ENCODE data around the gene KCNB1.

KCNB1 gene

GRCh38 chr20:49482621-49483017 is at the start of gene KCNB1:
KCNB1 (minus strand) TSS chr20:49482668; CDS start chr20:49482480, 188 bp downstream.
- peak; percentile 89 for DNase-seq (ENCODE audit: low read depth, low spot score)

DNA sequence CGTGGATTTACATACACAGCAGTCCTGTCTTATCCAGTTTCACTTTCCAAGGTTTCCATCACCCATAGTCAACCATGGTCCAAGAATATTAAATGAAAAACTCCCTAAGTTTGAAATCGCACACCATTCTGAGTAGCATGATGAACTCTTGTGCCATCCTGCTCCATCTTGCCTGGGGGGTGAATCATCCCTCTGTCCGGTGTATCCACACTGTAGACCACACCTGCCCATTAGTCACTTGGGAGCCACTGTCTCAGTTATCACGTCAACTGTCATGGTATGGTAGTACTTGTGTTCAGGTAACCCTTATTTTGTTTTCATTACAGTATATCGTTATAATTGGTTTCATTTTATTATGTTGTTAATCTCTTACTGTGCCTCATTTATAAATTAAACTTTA is 47.0 kb upstream of the KCNB1 start:
- no peak for DNase-seq (ENCODE audit: low read depth, low spot score)

DNA sequence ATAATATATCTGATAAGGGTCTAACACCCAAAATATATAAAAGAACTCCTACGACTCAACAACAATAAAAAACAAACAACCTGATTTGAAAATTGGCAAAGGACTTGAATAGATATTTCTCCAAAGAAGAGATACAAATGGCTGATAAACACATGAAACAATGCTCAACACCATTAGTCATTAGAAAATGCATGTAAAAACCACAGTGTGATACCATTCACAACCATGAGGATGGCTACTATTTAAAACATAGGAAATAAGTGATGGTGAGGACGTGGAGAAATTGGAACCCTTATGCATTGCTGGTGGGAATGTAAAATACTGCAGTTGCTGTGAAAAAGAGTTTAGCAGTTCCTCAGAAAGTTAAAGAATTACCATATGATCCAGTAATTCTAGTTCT is 44.1 kb upstream of the KCNB1 start:
- no peak for DNase-seq (ENCODE audit: low read depth, low spot score)

GRCh38 chr20:49526056-49526455 is 43.6 kb upstream of the KCNB1 start:
- no peak for DNase-seq (ENCODE audit: low read depth, low spot score)

- no peak for DNase-seq (ENCODE audit: low read depth, low spot score)
Measured at GRCh38 chr20:49523767-49524360, 41.4 kb upstream of the KCNB1 start.

- no peak for DNase-seq (ENCODE audit: low read depth, low spot score)
Measured at GRCh38 chr20:49521356-49521755, 38.9 kb upstream of the KCNB1 start.

GRCh38 chr20:49519777-49520359 is 37.4 kb upstream of the KCNB1 start:
- no peak for DNase-seq (ENCODE audit: low read depth, low spot score)

DNA sequence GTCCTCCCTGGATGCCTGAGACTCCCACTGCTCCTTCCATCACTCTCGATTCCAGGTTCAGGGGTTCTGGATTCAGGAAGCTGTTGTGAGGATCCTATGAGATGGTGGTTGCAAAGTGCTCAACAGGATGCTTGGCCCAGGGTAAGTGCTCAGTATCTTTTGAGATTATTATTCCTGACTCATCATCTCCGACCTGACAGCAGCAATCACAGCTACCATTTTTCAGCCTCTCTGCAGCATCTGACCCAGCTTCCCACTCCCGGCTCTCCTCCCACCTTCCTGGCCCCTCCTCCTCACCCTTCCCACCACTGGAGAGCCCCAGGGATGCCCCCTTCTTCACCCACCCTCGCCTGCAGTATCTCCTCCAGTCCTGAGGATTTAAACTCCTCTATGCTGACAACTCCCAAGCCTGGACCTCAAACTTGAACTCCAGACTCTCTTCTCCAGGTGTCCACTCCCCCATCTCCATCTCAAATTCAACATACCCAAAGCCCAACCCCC is 36.8 kb upstream of the KCNB1 start:
- no peak for DNase-seq (ENCODE audit: low read depth, low spot score)

DNA sequence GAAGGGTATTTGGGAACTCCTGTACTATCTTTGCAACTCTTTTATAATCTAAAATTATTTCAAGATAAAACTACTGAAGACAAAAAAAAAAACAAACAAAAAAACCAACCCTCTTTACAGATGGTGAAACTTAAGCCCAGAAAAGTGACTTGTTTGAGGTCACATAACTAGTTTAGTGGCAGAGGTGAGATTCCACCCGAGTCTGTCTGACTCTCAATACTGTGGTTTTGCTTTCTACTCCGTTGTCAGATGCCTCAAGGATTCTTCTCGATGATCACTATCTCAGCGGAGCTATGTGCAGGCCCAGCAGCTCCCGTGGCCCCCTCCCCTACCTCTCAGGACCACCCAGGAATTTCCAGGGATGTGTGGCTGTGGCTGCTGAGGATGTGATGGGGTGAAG is 36.1 kb upstream of the KCNB1 start:
- no peak for DNase-seq (ENCODE audit: low read depth, low spot score)

- DNase-seq (ENCODE audit: low read depth, low spot score), result no peak
Measured at GRCh38 chr20:49517805-49518100, 35.3 kb upstream of the KCNB1 start.

GRCh38 chr20:49516916-49517804 is 34.7 kb upstream of the KCNB1 start:
- no peak for DNase-seq (ENCODE audit: low read depth, low spot score)

- DNase-seq (ENCODE audit: low read depth, low spot score), result no peak
Measured at GRCh38 chr20:49515586-49515985, 33.1 kb upstream of the KCNB1 start.

GRCh38 chr20:49513517-49513916 is 31.0 kb upstream of the KCNB1 start:
- DNase-seq (ENCODE audit: low read depth, low spot score), result no peak

DNA sequence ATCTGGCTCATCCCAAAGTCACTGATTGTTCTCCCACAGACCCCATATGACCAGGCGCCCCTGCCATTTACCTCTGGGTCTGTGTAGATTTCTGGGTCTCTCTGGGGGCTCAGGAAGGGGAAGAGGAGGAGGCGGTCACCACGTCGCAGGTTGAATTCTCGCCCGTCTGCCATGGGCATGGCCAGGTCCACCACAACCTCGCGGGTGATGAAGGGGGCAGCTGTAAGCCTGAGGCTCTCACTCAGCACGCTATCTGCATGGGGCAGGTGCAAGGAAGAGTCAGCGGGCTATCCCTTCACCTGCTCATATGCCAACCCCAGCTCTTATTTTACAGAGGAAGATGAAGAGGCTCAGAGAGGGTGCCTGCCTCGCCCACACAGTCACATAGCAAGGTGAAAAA is 30.5 kb upstream of the KCNB1 start:
- DNase-seq (ENCODE audit: low read depth, low spot score), result no peak

DNA sequence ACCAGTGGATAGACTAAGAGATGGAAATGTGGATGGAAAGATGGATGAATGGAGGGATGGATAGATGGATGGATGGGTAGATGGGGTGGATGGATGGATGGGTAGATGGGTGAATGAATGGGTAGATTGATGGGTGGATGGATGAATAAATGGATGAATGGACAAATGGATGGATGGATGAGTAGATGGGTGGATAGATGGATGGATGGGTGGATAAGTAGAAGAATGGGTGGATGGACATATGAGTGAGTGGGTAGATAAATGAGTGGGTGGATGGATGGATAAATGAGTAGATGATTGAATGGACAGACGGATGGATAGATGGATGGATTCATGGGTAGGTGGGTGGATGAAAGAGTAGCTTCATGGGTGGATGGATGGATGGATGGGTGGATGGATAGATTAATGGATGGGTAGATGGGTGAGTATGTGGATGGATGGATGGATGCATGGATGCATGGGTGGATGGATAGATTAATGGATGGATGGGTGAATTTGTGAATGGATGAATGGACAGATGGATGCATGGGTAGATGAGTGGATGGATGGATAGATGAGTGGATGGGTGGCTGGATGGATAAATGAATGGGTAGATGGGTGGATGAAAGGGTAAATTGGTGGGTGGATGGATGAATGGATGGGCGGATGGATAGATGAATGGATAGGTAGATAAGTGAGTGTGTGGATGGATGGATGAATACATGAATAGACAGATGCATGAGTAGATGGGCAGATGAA is 29.5 kb upstream of the KCNB1 start:
- DNase-seq (ENCODE audit: low read depth, low spot score), result no peak

DNA sequence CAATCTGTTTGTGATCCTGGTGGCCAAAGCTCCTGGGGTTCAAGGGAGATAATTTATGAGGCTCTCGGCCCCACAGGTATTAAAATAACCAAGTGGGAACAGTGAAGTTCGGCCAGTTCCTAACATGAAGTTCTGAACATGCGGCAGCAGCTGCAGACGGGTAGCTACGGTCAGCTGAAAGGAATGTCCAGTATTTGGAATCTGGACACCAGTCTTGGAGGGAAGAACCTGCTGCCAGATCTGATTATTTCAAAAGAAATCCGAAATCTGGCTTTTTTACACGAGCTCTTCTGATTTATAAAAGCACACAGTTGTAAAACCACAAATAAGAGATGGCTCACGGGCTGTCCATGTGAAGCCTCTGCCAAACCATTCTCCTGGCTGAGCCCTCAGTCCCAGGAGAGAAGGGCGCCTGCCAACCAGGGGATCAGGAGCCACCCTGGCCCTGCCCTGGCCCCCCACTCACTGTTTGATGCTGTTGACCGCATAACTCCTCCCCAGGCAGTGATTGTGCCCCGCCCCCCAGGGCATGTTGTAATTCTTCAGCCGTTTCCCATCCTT is 28.2 kb upstream of the KCNB1 start:
- DNase-seq (ENCODE audit: low read depth, low spot score), result no peak

DNA sequence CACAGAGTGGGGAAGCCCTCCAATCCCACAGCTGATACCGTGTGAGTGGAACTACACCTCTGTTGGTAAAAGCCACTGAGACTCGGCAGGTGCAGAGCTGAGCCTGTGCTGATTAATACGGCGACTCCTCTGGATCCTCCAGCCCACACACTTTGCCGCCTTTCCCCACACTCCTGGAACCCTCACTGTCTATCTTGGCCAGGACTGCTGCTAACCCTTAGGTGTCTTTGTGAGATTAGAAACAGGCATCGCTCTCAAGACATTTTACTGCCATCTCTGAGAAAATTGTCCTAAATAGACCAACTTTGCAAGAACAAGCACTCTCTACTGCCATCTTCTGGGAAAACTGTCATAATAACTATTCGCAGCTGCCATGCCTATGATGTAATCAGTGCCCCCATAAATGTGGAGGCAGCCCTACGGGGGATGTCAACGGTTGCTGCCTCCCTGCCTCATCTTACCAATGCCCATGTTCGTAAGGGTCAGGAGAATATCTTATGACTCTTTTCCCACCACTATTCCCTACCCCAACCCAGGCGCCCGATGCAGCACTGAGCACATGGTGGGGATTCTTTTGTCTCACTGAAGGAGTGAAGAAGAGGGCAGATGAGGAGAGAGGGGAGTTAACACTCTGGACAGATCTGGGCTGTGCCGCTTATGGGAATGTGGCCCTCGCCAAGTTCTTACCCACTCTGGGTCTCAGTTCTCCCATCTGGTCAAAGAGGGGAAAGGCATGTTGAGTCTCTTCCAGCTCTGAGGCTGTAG is 26.1 kb upstream of the KCNB1 start:
- DNase-seq (ENCODE audit: low read depth, low spot score), result peak; percentile 47

DNA sequence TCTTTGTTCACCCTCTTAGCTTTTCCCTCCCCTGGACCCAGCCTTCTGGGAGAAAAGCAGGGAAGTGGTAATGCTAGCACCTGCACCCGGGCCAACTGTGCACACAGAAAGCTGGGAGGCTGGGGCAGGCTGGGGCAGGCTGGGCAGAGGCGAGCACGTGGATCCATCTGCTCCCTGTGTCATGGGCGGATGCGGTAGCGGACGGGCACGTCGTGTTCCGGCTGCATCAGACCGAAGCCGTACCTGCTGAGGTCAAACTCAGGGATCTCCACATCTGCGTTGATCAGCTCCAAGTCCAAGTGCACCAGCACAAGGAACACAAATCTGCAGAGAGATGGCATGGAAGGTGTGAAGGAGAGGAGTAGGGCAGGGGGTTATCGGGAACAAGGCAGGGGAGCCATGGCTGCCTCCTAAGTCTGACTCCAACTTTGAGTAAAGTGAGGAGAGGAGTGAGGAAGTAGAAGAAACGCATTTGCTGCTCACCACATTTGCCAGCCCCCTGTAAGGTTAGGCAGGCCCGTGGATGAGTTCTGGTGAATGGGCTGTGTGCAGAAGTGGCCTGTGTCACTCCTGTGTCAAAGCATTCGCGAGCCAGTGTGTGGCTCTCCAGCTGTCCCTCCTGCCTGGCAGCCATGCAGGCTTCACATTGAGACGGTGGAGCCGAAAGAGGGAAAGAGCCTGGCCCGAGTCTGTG is 25.4 kb upstream of the KCNB1 start:
- DNase-seq (ENCODE audit: low read depth, low spot score), result no peak

GRCh38 chr20:49505518-49505917 is 23.1 kb upstream of the KCNB1 start:
- peak; percentile 53 for DNase-seq (ENCODE audit: low read depth, low spot score)

DNA sequence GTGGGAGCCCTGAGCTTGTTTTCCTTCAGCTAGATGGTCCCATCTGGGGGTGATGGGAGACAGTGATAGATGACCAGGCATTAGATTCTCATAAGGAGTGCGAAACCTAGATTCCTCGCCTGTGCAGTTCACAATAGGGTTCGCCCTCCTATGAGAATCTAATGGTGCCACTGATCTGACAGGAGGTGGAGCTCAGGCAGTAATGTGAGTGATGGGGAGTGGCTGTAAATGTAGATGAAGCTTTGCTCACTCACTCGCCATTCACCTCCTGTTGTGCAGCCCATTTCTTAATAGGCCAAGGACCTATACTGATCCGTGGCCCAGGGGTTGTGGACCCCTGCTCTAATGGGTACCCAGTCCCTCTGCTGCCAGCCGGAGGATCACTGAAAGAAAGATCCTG is 20.7 kb upstream of the KCNB1 start:
- no peak for DNase-seq (ENCODE audit: low read depth, low spot score)
